ENCODE measurements around the gene SERP2. TPM values are rescaled to one million over a fixed set of nuclear protein-coding genes. Genes with fewer than 3 reads are reported as not detected.

Gene SERP2
- total RNA-seq, 1 donor from 2014 or later, result 1.5 TPM

GRCh38 chr13:44431150-44431549 is 57.5 kb downstream of the SERP2 start:
- ATAC-seq, result peak; percentile 40
- no peak for DNase-seq (ENCODE audit: low spot score)

- ATAC-seq (no peak), DNase-seq (ENCODE audit: low spot score) (no peak)
Observed at GRCh38 chr13:44432650-44433049, 59.0 kb downstream of the SERP2 start.

- DNase-seq (ENCODE audit: low spot score) (no peak), ATAC-seq (no peak)
Observed at GRCh38 chr13:44433863-44434765, 60.5 kb downstream of the SERP2 start.

- DNase-seq (ENCODE audit: low spot score) (no peak), ATAC-seq (no peak)
Observed at GRCh38 chr13:44434766-44435141, 61.1 kb downstream of the SERP2 start.

GRCh38 chr13:44435142-44435918 is 61.7 kb downstream of the SERP2 start:
- peak; percentile 75 for ATAC-seq
- peak; percentile 97 for DNase-seq (ENCODE audit: low spot score)

GRCh38 chr13:44435919-44436510 is 62.4 kb downstream of the SERP2 start:
- no peak for ATAC-seq
- DNase-seq (ENCODE audit: low spot score), result no peak

- DNase-seq (ENCODE audit: low spot score) (peak; percentile 97), ATAC-seq (peak; percentile 84)
Observed at GRCh38 chr13:44436589-44437337, 63.1 kb downstream of the SERP2 start.

- no peak for DNase-seq (ENCODE audit: low spot score)
Observed at GRCh38 chr13:44437356-44438233, 64.0 kb downstream of the SERP2 start.

GRCh38 chr13:44438234-44438579 is 64.6 kb downstream of the SERP2 start:
- DNase-seq (ENCODE audit: low spot score) (no peak), ATAC-seq (no peak)

More at GRCh38 chr13:44437356-44438233, 64.0 kb downstream of the SERP2 start:
- ATAC-seq, result peak; percentile 14

- ATAC-seq, result no peak
- DNase-seq (ENCODE audit: low spot score), result no peak
Observed at GRCh38 chr13:44439452-44440024, 65.9 kb downstream of the SERP2 start.

GRCh38 chr13:44440046-44440608 is 66.5 kb downstream of the SERP2 start:
- DNase-seq (ENCODE audit: low spot score) (no peak), ATAC-seq (no peak)

Other genes with a start within 250 kb of the SERP2 start
- gene TSC22D1, start 202.5 kb downstream of the SERP2 start, total RNA-seq, result 31.5 TPM